Right lobe of liver (tissue), 6 donors: Measurements from ENCODE around the gene CA5A. TPM values are rescaled to one million over a fixed set of nuclear protein-coding genes. Genes with fewer than 3 reads are reported as not detected.

ENCODE experiments used
- ATAC-seq, 4 donors: fragments of 200-7000 bp; cut with Tn5 transposase; one replicate each; pipeline ENCODE4 v1.9.1; 2020; ENCODE audit warnings: mild to moderate bottlenecking in 4 of 4, moderate library complexity in 4 of 4
- DNase-seq, 3 donors: peaks; one replicate each; pipeline ENCODE4 v3.0.0-alpha.2; 2020
- H3K27ac ChIP-seq, 3 donors: fragments of 200-600 bp; one replicate each; pipeline ENCODE4 v1.8.0; 2022
- H3K27me3 ChIP-seq, 2 donors: fragments of 200-600 bp; one replicate each; pipeline ENCODE4 v1.8.0; 2022
- H3K36me3 ChIP-seq, 4 donors: fragments of 200-600 bp; sonication (generic) in 1 of 4; one replicate each; pipeline versions ENCODE4 v1.5.1 to v1.8.0; 2017 to 2022; ENCODE audit warnings: control low read depth in 1 of 4
- H3K4me1 ChIP-seq, 4 donors: fragments of 200-600 bp; sonication (generic) in 1 of 4; one replicate each; pipeline versions ENCODE4 v1.5.1 to v1.8.0; 2017 to 2022; ENCODE audit warnings: control low read depth in 1 of 4
- H3K4me3 ChIP-seq, 3 donors: fragments of 200-600 bp; one replicate each; pipeline ENCODE4 v1.8.0; 2022
- H3K9me3 ChIP-seq, 4 donors: fragments of 200-600 bp; sonication (generic) in 1 of 4; one replicate each; pipeline versions ENCODE4 v1.5.1 to v1.8.0; 2017 to 2022; ENCODE audit warnings: control low read depth in 1 of 4
- POLR2A ChIP-seq: fragments of 450-650 bp; IDR thresholded peaks from one replicate; pipeline ENCODE4 v1.6.1; 2017; ENCODE audit warnings: antibody characterized with exemption, mild to moderate bottlenecking
- WGBS: methylation state at CpG from one replicate; pipeline ENCODE4 v1.1.6; 2018; ENCODE audit warnings: low coverage, low lambda C conversion rate; ENCODE audit not compliant: insufficient coverage; ENCODE audit errors: missing lambda C conversion rate; 5-methylcytosine and 5-hydroxymethylcytosine counted together
- intact Hi-C, 2 donors: fragments of 100-400 bp; cut with DNase I; formaldehyde crosslinking; loops; one replicate each; pipeline versions ENCODE4 v1.11.2 to v1.14.1; 2022
- total RNA-seq, 6 experiments: library from RNA; depleted of rRNA in 2 of 6; stranded (reverse); fragments of >200 nt in 2 of 6; fragmentation: NEBNext Ultra II Directional in 3 of 6; extraction: Animal tissue kit (Norgen Biotek cat#: 25700) in 3 of 6; gene quantifications; one replicate each; pipeline versions ENCODE4 v1.1.0 to v1.2.4, GENCODE V29; 2016 to 2023
- TF ChIP-seq, protein P1 (sequence below), 4 donors: fragments of 200-600 bp in 3 of 4; fragments of 450-650 bp in 1 of 4; IDR thresholded peaks; one replicate each; pipeline versions ENCODE4 v1.5.1 to v1.8.0; 2016 to 2022; ENCODE audit warnings: antibody characterized with exemption in 4 of 4, mild to moderate bottlenecking in 2 of 4
- donor health status: DM: no; HTN: yes; CAD: no.
- donor health status: DM: no; HTN: no; CAD: no.
- donor health status: DM: no; HTN: no; CAD: no.
- donor health status: DM: no; HTN: yes; CAD: no.
- donor health status: DM: no; HTN: yes; CAD: no.

CA5A gene
- total RNA-seq, 6 experiments from 2014 or later, result 26.5 to 59.6 (median 30.2) TPM

DNA sequence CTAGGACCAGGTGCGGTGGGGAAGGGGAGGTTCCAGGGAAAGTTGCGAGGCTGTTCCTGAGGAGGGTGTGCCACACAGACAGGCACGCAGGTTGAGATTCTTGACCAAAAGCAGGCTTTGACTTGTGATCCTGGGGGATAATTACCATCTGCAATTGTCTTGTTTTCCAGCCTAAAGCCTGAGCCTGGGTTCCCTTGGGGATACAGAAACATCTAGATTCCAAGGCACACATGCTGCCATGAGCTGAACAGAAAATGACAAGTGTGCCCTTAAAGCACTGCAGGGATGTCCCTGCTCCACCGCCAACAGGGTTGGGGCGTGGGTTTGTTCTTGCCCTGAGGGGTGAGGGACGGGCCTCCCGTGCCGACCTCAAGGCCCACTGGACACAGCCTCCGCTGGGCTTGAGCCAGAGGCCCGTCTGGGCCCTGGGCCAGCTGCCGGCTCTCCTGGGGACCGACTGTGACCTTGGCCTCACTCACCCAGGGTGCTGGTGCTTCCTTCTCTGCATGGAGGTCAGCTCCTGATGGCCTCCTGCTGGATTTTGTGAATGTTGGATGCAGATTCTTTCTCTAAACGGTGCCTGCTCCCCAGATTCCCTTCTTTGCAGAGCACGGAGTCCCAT is 14.0 kb downstream of the CA5A start:
- 100% methylated on average over 3 of the region's 14 CpGs for WGBS
- DNase-seq, result peak; percentile 59 to 83 (median 78)

DNA sequence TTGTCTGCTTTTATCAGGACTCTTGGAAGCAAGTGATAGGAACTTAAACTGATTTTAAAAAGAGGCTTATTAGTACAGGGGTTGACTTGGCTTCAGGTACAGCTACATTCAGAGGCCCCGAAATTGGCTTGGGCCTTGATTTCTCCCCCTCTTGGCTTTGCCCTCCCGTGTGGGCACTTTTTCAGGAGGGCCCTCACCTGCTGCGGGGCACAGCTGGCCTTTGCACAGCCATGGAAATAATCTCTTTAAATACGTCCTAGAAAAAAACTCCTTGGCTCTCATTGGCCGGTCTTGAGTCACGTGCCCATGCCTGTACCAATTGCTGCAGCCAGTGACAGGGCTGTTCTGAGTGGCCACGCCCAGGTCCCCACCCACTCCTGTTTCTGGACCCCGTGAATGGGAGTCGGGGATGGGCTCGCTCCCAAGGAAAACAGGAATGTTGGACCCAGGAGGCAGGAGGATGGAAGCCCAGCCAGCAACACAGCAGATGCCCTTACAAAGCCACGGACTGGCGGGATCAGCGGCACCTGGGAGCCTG is 15.0 kb downstream of the CA5A start:
- TF ChIP-seq, protein P1, sequence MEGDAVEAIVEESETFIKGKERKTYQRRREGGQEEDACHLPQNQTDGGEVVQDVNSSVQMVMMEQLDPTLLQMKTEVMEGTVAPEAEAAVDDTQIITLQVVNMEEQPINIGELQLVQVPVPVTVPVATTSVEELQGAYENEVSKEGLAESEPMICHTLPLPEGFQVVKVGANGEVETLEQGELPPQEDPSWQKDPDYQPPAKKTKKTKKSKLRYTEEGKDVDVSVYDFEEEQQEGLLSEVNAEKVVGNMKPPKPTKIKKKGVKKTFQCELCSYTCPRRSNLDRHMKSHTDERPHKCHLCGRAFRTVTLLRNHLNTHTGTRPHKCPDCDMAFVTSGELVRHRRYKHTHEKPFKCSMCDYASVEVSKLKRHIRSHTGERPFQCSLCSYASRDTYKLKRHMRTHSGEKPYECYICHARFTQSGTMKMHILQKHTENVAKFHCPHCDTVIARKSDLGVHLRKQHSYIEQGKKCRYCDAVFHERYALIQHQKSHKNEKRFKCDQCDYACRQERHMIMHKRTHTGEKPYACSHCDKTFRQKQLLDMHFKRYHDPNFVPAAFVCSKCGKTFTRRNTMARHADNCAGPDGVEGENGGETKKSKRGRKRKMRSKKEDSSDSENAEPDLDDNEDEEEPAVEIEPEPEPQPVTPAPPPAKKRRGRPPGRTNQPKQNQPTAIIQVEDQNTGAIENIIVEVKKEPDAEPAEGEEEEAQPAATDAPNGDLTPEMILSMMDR (IDR thresholded peaks at IDR 0.05), result no peak
- no peak for TF ChIP-seq POLR2A
- Histone ChIP-seq H3K4me3 (no peak overlapping the region), H3K27ac (no peak overlapping the region), H3K36me3 (peaks cover 0 to 19% (median 8%) of the 10 kb centered on the region in 4 donors), H3K27me3 (no peaks in the 10 kb centered on the region), H3K9me3 (no peaks in the 10 kb centered on the region), H3K4me1 (peaks cover 0 to 19% (median 12%) of the 10 kb centered on the region in 4 donors)
- ATAC-seq (peak in 3 of 4 donors; percentile 17 to 44 (median 43)), DNase-seq (peak in 1 of 3 donors; percentile 73)
- WGBS, result 50% methylated on average over 4 of the region's 13 CpGs
- intact Hi-C loops, result no loop called here

More for the DNA sequence above, 14.0 kb downstream of the CA5A start:
- H3K27me3 ChIP-seq, result no peaks in the 10 kb centered on the region
- peaks cover 0 to 19% (median 12%) of the 10 kb centered on the region in 4 donors for H3K4me1 ChIP-seq
- H3K9me3 ChIP-seq, result no peaks in the 10 kb centered on the region
- no peak overlapping the region for H3K4me3 ChIP-seq
- intact Hi-C loops, result no loop called here
- H3K36me3 ChIP-seq, result peaks cover 0 to 19% (median 8%) of the 10 kb centered on the region in 4 donors
- TF ChIP-seq POLR2A, result no peak
- TF ChIP-seq, protein P1 (IDR thresholded peaks at IDR 0.05), result no peak
- peak overlapping the region in 1 of 3 donors; percentile 47 for H3K27ac ChIP-seq
- peak; percentile 71 to 87 (median 78) for ATAC-seq

DNA sequence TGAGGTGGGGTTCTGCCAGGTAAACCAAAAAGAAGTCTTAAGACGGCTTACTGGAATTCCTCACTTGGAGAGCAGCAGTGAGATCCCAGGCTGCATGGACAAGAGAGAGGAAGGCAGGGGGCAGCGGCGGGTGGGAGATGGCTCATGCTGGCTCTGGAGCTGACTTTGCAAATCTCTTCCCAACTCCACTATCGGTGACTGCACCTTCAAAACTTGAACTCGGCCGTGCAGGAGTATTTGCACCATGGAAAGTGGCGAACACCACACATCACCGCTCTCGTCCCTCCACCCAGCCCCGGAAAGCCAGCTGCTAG is 16.7 kb downstream of the CA5A start:
- Histone ChIP-seq H3K27ac (no peak overlapping the region), H3K9me3 (no peaks in the 10 kb centered on the region), H3K4me3 (no peak overlapping the region), H3K36me3 (peaks cover 0 to 10% (median 3%) of the 10 kb centered on the region in 4 donors), H3K4me1 (peaks cover 0 to 19% (median 12%) of the 10 kb centered on the region in 4 donors), H3K27me3 (no peaks in the 10 kb centered on the region)
- intact Hi-C loops, result no loop called here
- DNase-seq (no peak), ATAC-seq (no peak)
- TF ChIP-seq POLR2A, result no peak
- TF ChIP-seq, protein P1 (IDR thresholded peaks at IDR 0.05), result no peak
- 75% methylated on average over 1 of the region's 10 CpGs for WGBS

- ATAC-seq, result peak in 2 of 4 donors; percentile 27 to 36
Observed at GRCh38 chr16:87918866-87919680, 17.3 kb downstream of the CA5A start.

More at GRCh38 chr16:87918866-87919680, 17.3 kb downstream of the CA5A start:
- TF ChIP-seq, protein P1 (IDR thresholded peaks at IDR 0.05), result no peak
- TF ChIP-seq POLR2A, result no peak
- Histone ChIP-seq H3K4me3 (no peak overlapping the region), H3K27me3 (no peaks in the 10 kb centered on the region), H3K36me3 (peaks cover 0 to 4% (median 1%) of the 10 kb centered on the region in 4 donors), H3K9me3 (no peaks in the 10 kb centered on the region), H3K4me1 (peaks cover 0 to 19% (median 12%) of the 10 kb centered on the region in 4 donors), H3K27ac (no peak overlapping the region)
- WGBS, result 40% methylated on average over 12 of the region's 37 CpGs
- intact Hi-C loops, result no loop called here
- DNase-seq, result peak in 1 of 3 donors; percentile 45
